GM12873 (cell line): ENCODE results near the gene HNRNPA2B1.

Experiments used
- TF ChIP-seq, protein P1 (sequence below): IDR thresholded peaks from 2 replicates; pipeline ENCODE4 v1.5.1; 2012; ENCODE audit warnings: low read depth, mild to moderate bottlenecking, moderate library complexity, low read length, control low read depth; ENCODE audit not compliant: insufficient read depth; ENCODE audit errors: missing control alignments

HNRNPA2B1 gene

DNA sequence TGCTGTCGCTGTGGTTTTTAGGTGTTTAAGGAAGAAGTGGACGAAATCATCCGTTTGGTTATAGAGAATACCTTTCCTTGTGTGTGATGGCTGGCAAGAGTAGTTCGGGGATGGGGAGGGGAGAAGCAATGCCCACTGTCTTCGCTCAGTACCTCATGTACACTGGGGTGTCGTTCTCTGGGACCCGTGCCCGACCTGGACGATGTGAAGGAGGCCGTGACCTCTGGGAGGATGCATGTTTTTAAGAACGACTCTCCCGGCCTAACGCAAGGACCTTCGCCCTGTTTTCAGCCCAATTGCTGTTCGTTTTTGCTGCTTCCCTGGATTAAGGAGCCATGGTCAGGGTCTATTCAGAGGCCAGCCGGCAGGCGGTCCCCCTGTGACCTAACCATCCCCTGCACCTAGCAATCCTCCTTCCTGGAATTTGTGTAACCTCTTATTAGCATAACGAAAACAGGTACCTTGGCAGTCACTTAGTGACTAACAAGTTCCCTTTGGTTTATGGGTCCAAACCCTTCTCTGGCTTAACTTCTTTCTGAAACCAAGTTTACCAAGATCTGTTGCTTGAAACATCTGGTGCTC is 47.2 kb downstream of the HNRNPA2B1 start:
- TF ChIP-seq, protein P1, sequence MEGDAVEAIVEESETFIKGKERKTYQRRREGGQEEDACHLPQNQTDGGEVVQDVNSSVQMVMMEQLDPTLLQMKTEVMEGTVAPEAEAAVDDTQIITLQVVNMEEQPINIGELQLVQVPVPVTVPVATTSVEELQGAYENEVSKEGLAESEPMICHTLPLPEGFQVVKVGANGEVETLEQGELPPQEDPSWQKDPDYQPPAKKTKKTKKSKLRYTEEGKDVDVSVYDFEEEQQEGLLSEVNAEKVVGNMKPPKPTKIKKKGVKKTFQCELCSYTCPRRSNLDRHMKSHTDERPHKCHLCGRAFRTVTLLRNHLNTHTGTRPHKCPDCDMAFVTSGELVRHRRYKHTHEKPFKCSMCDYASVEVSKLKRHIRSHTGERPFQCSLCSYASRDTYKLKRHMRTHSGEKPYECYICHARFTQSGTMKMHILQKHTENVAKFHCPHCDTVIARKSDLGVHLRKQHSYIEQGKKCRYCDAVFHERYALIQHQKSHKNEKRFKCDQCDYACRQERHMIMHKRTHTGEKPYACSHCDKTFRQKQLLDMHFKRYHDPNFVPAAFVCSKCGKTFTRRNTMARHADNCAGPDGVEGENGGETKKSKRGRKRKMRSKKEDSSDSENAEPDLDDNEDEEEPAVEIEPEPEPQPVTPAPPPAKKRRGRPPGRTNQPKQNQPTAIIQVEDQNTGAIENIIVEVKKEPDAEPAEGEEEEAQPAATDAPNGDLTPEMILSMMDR, result no peak

DNA sequence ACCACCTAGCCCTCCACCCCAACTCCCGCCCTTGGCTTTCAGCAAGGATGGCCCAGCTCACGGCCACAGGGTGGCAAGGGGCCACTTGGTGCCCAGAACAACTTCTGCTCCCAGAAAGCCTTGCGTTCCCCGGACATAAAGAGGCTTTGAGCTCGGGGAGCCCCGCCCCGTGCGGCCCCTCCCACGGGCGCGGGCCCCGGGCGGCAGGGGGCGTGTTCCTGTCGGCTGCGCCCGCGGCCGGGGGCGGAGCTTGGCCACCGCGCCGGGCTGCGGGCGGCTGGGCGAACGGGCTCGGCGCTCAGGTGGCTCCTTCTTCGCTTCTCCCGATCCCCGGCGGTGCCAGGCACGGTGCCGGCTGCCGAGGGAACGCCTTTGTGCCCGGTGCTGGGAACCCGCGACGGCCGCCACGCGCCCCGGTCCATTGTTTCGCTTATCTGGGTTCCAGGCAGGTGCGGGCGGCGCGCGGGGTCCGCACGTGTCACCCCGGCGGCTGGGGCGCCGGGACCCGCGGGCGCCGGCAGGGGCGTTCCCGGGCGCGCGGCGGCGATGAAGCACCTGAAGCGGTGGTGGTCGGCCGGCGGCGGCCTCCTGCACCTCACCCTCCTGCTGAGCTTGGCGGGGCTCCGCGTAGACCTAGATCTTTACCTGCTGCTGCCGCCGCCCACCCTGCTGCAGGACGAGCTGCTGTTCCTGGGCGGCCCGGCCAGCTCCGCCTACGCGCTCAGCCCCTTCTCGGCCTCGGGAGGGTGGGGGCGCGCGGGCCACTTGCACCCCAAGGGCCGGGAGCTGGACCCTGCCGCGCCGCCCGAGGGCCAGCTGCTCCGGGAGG is 48.4 kb downstream of the HNRNPA2B1 start, which contains the start of gene NFE2L3:
Gene NFE2L3 (plus strand): TSS at position 246 of the 829 bp plus-strand sequence. CDS start 301 bp downstream, at position 547.
- TF ChIP-seq, protein P1, result no peak

GRCh38 chr7:26151650-26151952 is 48.9 kb downstream of the HNRNPA2B1 start:
- TF ChIP-seq, protein P1, result no peak

DNA sequence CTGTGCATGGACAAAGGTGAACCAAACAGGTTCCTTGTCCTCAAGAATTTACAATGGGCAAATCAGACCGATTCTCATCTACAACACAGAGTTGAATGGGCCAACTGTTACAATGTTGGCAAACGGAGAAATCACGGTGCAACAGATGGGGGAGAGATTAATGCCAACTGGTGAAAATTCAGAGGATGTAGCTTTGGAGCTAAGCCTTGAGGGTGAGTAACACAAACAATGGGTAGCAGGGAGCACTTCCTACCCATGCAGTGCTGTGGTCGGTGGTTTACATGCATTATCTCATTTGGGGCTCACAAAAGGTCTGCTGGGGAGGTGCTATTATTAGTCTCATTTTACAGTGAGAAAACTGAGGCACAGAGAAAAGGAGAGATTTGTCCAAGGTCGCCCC is 49.5 kb downstream of the HNRNPA2B1 start:
- TF ChIP-seq, protein P1, result no peak

DNA sequence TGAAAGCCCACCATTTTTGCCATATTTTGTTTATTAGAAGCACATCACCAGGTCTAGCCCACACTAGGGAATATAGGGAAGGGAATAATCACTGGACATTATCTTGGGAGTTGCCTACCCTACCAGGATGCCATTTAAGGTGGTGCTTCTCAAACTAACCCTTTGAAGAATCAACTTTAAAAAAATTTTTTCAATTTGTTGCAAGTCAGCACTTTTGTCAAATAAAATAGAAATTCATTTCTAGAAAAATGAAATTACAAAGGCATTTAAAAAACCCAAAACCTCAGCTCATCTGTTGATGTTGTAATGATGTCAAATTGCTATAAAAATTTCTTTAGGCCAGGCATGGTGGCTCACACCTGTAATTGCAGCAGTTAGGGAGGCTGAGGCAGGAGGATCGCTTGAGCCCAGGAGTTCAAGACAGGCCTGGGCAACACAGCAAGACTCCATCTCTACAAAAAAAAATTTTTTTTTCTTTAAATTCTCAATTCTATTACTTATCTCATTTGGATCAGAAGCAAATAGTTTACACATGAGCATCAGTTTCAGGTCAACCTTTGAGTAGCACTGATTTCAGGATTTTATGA is 51.1 kb downstream of the HNRNPA2B1 start:
- TF ChIP-seq, protein P1, result no peak

DNA sequence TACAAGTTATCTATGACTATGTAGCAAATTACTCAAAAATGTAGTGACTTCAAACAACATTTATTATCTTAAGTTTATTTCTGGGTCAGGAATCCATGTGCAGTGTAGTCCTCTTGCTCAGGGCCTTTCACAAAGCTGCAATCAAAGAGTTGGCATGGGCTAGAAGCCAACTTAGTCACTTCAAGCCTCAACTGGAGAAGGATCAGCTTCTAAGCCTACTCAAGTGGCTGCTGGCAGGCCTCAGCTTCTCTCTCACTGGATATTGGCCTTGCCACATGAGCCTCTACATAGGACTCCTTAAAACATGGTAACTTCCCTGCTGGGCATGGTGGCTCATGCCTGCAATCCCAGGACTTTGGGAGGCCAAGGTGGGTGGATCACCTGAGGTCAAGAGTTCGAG is 53.5 kb downstream of the HNRNPA2B1 start:
- TF ChIP-seq, protein P1, result no peak

DNA sequence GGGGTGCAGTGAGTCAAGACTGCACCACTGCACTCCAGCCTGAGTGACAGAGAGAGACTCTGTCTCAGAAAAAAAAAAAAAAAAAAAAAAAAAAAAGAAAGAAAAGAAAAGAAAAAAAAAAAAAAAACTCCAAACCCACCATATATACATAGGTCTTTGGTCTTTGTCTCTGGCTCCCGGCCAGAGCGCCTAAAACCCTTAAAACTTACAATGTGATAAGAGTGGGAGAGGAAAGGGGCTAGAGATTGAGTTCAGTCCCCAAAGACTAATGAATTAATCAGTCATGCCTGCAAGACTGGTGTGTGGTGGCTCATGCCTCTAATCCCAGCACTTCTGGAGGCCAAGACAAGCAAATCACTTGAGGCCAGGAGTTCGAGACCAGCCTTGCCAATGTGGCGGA is 55.3 kb downstream of the HNRNPA2B1 start:
- TF ChIP-seq, protein P1, result no peak
